GM20431 (cell line): ENCODE results near the gene NYAP1.

Experiments
- in situ Hi-C: fragments of 300-500 bp; cut with MseI, MboI; formaldehyde crosslinking; loops from one replicate; pipeline ENCODE4 v1.15.0; 2020; ENCODE audit warnings: low sequenced_read_pairs; ENCODE audit not compliant: unreplicated experiment

The NYAP1 gene

DNA sequence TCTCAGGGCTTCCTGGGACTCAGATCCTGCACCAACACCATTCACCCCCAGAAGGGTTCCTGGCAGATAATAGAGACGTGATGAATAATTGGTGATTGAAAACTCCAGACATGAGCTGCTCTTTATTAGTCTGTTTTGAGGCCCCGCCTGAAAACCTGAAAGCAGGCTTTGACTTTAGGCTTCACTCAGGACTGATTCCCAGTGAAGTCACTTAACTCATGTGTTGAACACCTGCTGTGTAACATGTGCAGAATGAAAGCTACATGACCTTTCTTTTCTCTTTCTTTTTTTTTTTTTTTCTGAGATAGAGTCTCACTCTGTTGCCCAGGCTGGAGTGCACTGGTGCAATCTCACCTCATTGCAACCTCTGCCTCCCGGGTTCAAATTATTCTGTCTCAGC is 28.5 kb upstream of the NYAP1 start:
- in situ Hi-C loops, result no loop called here

DNA sequence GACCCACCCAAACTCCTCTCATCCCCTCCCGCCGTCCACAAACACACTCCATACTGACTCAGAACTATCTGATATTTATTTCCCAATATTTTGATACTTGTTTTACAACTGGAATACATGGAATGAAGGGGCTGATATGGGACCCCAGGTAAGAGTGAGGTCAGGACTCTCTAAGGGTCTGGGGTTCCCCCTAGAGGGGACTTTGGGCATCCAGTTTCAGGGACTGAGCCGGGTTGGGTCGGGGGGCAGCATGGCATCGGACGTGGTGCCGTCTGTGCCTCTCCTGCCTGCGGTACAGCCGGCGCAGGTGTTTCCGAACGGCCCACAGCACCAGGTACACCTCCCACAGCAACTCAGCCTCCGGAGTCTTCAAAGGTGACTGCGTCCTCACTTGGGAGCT is 27.2 kb upstream of the NYAP1 start:
- in situ Hi-C loops, result no loop called here

DNA sequence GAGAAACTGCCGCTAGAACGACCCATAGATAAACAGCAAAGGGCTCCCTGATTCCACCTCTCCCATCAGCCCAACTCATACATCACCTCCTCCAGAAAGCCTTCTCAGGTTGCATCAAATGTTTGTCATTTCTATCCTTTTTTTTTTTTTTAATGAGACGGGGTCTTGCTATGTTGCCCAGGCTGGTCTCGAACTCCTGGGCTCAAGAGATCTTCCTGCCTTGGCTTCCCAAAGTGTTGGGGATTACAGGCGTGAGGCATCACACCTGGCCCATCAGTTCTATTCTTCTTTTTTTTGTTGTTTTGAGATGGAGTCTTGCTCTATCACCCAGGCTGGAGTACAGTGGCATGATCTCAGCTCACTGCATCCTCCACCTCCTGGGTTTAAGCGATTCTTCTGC is 26.7 kb upstream of the NYAP1 start:
- in situ Hi-C loops, result no loop called here

DNA sequence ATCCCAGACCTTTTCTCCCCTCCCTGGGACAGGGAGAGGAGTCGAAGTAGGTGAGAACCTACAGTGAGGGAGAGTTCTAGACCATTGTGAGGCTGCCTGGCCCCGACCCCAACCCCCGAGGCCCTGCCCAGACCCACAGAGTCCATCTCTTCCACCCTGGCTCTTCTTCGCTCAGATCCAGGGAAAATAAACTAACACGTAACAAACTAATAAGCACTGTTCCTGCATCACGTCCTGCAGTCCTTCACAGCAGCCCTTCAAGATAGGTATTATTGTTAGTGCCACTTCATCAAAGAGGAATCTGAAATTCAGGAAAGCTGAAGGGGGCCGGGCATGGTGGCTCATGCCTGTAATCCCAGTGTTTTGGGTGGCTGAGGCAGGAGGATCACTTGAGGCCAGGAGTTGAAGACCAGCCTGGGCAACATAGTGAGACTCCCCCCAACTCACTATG is 19.5 kb upstream of the NYAP1 start, which contains the start of gene SPACDR:
TSS of gene SPACDR (minus strand) at position 51 of the 451 bp plus-strand sequence. CDS start 235 bp downstream, outside the sequence.
- in situ Hi-C loops, result no loop called here

DNA sequence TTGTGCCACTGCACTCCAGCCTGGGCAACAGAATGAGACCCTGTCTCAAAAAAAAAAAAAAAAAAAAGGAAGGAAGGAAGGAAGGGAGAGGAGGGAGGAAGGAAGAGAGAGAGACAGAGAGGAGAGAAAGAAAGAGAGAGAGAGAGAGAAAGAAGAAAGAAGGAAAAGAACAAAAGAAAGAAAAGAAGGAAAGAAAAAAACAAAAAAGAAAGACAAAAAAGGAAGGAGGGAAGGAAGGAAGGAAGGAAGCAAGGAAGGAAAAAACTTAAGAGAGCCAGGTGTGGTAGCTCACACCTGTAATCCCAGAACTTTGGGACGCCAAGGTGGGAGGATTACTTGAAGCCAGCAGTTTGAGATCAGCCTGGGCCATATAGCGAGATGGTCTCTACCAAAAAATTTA is 18.9 kb upstream of the NYAP1 start:
- in situ Hi-C loops, result no loop called here

DNA sequence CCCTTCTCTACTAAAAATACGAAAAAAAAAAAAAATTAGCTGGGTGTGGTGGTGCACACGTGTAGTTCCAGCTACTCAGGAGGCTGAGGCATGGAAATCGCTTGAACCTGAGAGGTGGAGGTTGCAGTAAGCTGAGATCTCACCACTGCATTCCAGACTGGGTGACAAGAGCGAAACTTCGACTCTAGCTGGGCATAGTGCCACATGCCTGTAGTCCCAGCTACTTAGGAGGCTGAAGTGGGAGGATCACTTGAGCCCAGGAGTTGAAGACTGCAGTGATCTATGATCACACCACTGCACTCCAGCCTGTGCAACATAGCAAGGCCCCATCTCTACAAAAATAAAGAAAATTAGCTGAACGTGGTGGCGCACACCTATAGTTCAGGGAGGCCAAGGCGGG is 18.4 kb upstream of the NYAP1 start:
- in situ Hi-C loops, result no loop called here

DNA sequence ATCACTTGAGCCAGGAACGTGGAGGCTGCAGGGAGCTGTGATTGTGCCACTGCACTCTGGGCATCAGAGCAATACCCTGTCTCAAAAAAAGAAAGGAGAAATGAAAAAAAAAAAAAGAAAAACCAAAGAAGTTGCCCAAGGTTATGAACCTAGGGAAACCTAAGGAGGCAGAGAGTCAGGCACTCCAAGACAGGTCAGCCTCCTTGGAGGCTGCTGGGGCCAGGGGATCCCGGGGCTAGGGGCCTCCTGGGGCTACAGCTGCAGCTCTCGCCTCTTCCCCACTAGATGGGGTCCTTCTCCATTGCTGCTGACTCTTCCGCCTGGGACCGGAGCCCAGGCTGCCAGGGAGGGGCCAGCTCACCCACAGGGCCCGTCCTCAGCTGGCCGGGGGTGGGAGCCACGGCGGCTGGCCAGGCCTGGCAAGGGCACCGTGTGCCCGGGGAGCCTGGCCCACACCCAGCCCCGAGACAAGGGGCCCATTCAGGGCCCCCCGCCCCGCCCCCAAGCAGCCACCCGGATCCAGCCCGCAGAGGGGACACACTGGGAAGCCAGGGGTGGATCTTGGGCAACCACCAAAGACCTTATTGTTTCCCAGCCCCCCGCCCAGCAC is 17.9 kb upstream of the NYAP1 start:
- in situ Hi-C loops, result no loop called here

DNA sequence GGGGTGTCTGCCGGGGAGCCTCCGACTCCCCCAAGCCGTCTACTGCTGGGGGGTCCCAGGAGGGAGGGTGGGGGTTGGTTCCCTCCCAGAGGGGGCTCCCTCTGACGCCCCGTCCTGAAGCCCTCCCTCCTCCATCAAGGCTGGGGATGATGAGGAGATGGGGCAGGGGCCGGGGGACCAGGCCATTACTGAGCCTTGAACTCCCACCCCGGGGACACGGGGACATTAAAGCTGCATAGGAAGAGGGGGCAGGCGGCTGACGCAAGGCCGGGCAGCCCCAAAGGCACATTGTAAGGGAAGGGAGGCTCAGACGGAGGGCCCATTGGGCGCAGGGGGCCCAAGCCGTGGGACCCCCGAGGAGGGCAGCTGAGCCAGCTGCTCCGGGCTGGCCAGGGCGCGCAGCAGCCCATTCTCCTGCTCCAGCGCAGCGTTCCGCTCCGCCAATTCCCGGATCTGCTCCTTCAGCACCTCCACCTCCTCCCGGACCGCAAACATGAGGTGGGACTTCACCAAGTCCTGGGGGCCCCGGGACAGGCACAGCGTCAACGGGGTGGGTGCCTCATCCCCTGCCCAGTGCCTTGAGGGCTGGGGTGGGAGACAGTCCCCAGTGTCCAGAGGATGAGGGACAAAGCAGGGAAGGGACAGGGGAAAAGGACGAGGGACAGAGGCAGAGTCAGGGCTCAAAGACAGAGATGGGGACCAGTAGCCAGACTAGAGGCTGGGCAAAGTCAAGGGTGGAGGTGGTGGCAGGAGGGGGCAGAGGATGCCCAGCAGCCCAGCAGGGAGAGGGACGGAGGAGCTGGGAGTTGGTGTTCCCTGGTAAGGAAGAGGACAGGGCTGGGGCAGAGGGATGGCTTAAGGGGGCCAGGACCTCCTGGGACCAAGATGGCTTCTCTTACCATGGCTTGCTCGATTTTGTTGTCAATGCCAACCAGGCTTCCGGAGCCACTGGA is 16.8 kb upstream of the NYAP1 start:
- in situ Hi-C loops, result no loop called here

DNA sequence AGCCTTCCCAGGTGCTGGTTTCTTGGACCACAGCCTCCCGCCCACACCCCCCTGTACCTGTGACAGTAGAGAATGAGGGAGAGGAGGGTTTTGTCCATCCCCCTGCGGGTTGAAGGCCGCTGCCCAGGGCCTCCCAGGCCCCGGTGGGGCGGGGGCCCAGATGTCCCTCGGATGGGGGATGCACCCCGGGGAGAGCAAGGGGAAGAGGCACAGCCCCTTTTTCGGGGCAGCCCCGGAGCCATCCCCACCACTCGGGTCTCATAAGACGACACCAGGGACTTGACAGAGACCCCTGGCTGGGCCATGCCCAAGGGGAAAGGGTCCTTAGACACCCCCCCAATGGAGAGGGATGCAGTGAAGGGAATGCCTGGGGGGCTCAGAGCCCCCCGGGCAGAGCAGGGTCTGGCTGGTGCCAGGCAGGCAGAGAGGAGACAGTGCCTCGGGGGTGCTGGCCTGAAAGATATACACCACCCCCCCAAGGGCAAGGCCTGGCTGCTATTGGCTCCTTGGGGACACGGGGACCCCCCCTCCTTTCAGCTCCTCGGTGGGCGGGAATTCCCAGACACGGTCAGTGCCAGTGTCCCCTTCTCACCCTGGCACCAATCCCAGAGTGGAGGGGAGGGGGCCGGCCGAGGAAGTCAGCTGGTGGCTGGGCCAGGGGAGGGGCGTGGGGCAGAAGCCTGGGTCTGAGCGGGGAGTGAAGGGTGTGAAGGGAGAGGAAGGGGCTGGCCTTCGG is 15.9 kb upstream of the NYAP1 start:
- in situ Hi-C loops, result no loop called here

GRCh38 chr7:100469227-100470044 is 14.3 kb upstream of the NYAP1 start:
- in situ Hi-C loops, result no loop called here

DNA sequence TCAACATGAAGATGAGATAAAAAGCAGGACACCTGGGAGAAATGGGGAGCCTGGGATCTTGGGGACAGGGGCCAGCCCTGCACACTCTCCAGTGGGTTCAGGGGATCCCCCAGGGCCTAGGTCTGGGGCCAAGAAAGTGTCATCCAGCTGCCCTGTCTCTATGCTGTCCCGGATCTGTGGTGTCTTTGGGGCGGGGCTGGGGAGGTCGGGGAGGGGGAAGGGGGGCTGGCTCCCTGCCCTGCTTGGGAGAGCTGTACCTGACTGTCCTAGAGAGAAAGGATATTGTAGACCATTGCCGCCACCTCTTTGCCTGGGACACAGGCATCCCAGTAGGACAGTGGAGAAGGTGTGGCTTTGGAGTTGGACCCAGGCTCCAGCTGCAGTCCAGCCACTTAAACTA is 12.7 kb upstream of the NYAP1 start:
- in situ Hi-C loops, result no loop called here

GRCh38 chr7:100472121-100472851 is 11.4 kb upstream of the NYAP1 start:
- in situ Hi-C loops, result no loop called here

DNA sequence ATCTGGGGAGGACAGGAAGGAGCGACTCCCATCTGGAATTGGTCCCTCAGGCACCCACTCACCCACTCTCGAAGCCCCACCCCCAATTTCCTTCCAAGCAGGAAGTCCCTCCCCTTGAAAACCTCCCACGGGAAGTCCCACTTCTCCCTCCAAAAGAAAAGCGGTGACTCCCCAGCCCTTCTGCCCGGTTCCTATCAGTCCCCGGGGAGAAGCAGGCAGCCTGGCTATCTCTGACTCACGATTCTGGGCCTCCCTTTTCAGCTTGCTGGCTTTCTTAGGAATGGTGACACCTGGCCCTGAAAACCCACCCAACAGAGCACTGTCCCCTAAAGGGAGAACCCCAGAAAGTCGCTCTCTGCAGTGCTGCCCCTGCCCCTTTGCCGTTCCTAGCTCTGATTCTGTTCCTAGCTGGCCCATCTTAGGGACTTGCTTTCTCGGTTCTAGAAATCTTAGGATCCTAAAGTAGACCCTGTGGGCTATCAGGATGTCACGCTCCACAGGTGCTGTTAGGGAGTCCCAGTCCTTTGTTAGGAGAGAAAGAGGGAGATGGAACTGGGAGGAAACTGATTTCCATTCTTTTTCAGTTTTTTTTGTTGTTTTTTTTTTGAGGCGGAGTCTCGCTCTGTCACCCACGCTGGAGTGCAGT is 10.8 kb upstream of the NYAP1 start:
- in situ Hi-C loops, result no loop called here

DNA sequence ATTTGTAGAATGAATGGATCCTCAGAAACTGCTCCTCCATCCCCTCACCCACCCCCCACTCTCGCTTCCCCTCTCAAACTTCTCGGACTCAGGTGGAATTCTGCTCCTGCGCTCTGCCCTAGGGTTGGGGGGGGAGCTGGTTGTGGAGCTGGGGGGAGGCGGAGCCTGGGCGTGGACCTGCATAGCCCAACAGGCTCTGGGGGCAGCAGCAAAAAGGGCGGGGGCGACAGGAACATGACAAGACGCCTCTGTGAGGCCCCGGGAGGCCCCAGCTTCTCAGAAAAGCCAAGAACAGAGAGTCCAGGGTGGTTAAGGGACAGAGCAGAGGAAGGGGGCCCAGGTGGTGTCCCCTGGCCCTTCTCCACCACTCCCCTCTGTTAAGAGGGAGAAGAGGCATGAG is 8.2 kb upstream of the NYAP1 start:
- in situ Hi-C loops, result loop anchor here (25.0 kb wide), 1 partner anchor 212 kb away; the partner anchor contains the start of gene GIGYF1

DNA sequence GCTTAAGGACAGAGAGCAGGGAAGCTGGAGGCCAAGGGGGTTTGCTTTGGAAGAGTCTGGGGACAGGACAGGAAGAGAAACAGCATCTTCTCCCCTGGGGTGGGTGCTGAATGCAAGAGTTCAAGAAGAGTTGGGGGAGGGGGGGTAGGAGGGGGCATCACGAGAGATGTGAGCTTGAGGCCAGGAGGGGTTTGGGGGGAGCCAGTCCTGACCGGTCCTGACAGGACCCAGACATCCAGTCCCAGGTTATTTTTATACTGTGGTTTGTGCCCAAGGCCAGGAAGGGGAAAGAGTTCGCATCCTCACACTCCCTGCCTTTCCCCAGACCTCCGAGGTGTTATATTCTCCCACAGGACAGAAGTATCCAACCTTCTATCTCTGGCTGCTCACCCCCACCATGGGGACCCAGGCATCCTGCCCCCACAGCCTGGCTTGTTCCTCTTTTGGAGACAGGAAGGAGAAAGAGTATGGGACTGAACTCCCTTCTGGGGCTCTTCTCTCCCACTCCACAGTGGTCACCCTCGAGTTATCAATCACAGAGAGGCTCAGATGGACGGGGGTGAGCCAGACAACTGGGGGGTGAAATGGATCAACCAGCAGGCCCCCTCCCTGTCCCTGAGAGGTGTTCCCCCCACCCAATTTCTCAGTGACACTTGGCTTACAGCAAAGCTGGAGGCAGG is 7.5 kb upstream of the NYAP1 start:
- in situ Hi-C loops, result loop anchor here (25.0 kb wide), 1 partner anchor 211 kb away; the partner anchor contains the start of gene GIGYF1

DNA sequence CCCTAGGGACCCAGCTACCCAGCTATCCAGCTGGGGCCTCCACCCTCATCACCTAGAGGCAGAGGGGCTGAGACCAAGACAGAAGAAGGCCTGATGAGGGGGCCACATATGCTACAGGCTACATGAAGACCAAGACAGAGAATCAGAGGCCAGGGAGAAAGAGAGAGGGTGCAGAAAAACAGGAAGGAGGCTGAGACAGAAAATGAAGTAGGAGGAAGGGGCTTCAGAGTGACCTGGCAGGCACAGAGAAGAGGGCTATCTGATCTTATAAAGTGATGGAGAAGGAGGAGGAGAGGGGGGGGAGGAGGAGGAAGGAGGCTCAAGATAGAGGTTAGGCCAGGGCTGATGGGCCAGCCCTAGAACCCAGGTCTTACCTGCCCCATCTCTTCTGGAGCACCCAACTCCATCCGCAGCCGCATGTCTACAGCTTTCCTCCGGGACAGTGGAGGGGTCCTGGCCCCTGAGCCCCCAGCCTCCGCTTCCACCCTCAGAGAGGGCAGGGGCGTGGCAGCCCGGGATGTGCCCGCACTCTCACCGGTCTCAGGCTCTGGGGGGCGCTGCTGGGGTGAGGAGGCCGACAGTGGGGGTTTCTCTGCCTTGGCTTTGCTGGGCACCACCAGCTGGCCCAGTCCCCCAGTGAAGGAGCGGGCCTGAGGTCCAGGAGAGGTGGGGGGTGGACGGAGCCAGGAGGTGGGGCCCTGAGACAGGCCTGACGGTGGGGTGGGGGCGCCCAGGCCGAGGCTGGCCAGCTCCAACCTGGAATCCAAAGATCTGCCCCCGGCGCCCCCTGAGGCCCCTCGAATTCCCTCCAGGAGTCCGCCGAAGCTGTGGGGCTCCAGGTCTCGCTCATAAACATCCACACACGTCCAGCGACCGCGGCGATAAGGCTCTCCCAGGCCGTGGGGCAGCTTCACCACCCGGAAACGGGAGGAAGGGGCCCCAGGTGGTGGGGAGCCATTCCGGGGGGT is 6.5 kb upstream of the NYAP1 start:
- in situ Hi-C loops, result loop anchor here (25.0 kb wide), 1 partner anchor 210 kb away; the partner anchor contains the start of gene GIGYF1

DNA sequence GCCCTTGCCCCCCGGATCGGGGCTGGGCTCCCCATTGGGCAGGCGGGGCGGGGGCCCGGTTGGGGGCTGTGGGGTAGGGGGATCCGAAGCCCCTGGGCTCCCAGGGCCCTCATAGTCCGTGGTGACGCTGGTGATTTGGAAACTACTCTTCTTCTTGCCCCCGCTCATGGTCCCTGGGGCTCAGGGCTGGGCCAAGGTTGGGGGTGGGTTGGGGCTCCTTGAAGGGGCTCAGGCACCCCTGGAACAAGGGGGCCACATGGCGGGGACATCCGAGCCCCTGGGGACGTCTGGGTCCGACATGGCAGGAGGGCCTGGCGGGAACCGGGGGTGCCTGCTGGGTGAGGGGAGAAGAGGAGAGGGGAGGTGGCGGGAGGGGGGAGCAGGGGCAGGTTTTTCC is 5.9 kb upstream of the NYAP1 start:
- in situ Hi-C loops, result loop anchor here (25.0 kb wide), 1 partner anchor 209 kb away; the partner anchor contains the start of gene GIGYF1
